Endothelial cell of umbilical vein (primary cell): ENCODE measurements around the gene SH3GL1. TPM values are rescaled to one million over a fixed set of nuclear protein-coding genes. Genes with fewer than 3 reads are reported as not detected.

Experiments used
- BruUV-seq: library from RNA; stranded (reverse); fragments of 400-500 nt; replicated peaks from 2 replicates; lab custom pipeline; 2021; lab: Mats Ljungman, UMichigan
- CTCF ChIA-PET: fragments of 300-600, 350-600 bp; sonication (Branson Sonifier 250); formaldehyde crosslinking; loops from one replicate; lab custom pipeline; 2021; ENCODE audit warnings: antibody characterized with exemption, inconsistent platforms; lab: Charles Lee
- POLR2A ChIA-PET: fragments of 300-600, 350-600 bp; sonication (Branson Sonifier 250); formaldehyde crosslinking; loops from one replicate; lab custom pipeline; 2021; ENCODE audit warnings: antibody characterized with exemption, inconsistent platforms; lab: Charles Lee
- DNase-seq: peaks from one replicate; pipeline ENCODE4 v3.0.0-alpha.2; 2011; ENCODE audit warnings: low read depth, low spot score
- FAIRE-seq: peaks from 2 replicates; lab custom pipeline; 2011; peaks lifted over from hg19 to GRCh38; lab: Jason Lieb, UNC
- H2AFZ ChIP-seq: 2 replicates; pipeline ENCODE4 v1.6.0; 2012; ENCODE audit warnings: low read depth, low read length, control low read depth, inconsistent platforms
- H3K27ac ChIP-seq: 2 replicates; pipeline ENCODE4 v1.5.1; 2011; ENCODE audit warnings: low read depth, mild to moderate bottlenecking, control low read depth, low read length, moderate library complexity; ENCODE audit not compliant: insufficient read depth
- H3K27me3 ChIP-seq, 2 experiments: 2 replicates each; pipeline versions ENCODE4 v1.6.0 to v1.6.1; 2011; ENCODE audit warnings: low read length in 2 of 2, mixed read lengths in 1 of 2; ENCODE audit not compliant: control insufficient read depth in 2 of 2, insufficient read depth in 2 of 2
- H3K36me3 ChIP-seq, 2 experiments: 2 replicates in 1 of 2; 3 replicates in 1 of 2; pipeline ENCODE4 v1.5.1; 2011; ENCODE audit warnings: low read length in 2 of 2, mild to moderate bottlenecking in 1 of 2, moderate library complexity in 1 of 2; ENCODE audit not compliant: control insufficient read depth in 2 of 2, insufficient read depth in 2 of 2; ENCODE audit errors: extremely low read depth in 1 of 2
- H3K4me1 ChIP-seq: 3 replicates; pipeline ENCODE4 v1.5.1; 2011; ENCODE audit warnings: mild to moderate bottlenecking, low read length; ENCODE audit not compliant: control insufficient read depth, insufficient read depth; ENCODE audit errors: extremely low read depth
- H3K4me2 ChIP-seq: 2 replicates; pipeline ENCODE4 v1.6.1; 2011; ENCODE audit warnings: low read length, control low read depth, mixed read lengths; ENCODE audit not compliant: insufficient read depth
- H3K4me3 ChIP-seq, 3 experiments: fragments of 200-600 bp in 1 of 3; sonication (generic), shearing (Covaris generic) in 1 of 3; replicated peaks in 1 of 3; 2 replicates each; pipeline ENCODE4 v1.5.1; 2011 to 2016; ENCODE audit warnings: control low read depth in 3 of 3, low read length in 3 of 3, mild to moderate bottlenecking in 2 of 3, inconsistent platforms in 1 of 3, low read depth in 1 of 3, moderate library complexity in 1 of 3; ENCODE audit not compliant: insufficient read depth in 1 of 3
- H3K79me2 ChIP-seq: 2 replicates; pipeline ENCODE4 v1.6.0; 2012; ENCODE audit warnings: low read length, inconsistent platforms; ENCODE audit not compliant: control insufficient read depth, insufficient read depth
- H3K9ac ChIP-seq: replicated peaks from 2 replicates; pipeline ENCODE3; 2011; ENCODE audit warnings: low read length, control low read depth; ENCODE audit not compliant: insufficient read depth; ENCODE audit errors: extremely low read depth
- H3K9me1 ChIP-seq: replicated peaks from 3 replicates; pipeline ENCODE4 v1.6.0; 2011; ENCODE audit warnings: mild to moderate bottlenecking, low read length; ENCODE audit not compliant: control insufficient read depth, insufficient read depth; ENCODE audit errors: extremely low read depth
- H3K9me3 ChIP-seq: replicated peaks from 2 replicates; pipeline ENCODE4 v1.5.1; 2012; ENCODE audit warnings: low read length, inconsistent platforms; ENCODE audit not compliant: control insufficient read depth, insufficient read depth
- H4K20me1 ChIP-seq: replicated peaks from 2 replicates; pipeline ENCODE3; 2011; ENCODE audit warnings: mild to moderate bottlenecking, low read length; ENCODE audit not compliant: control insufficient read depth, insufficient read depth; ENCODE audit errors: extremely low read depth
- FOS ChIP-seq: IDR thresholded peaks from 2 replicates; pipeline ENCODE4 v1.6.1; 2011; ENCODE audit warnings: mild to moderate bottlenecking, low read length, moderate library complexity, borderline replicate concordance; ENCODE audit not compliant: insufficient read depth
- MAX ChIP-seq: IDR thresholded peaks from 2 replicates; pipeline ENCODE4 v1.6.1; 2011; ENCODE audit not compliant: insufficient read depth, insufficient read length
- POLR2A ChIP-seq: IDR thresholded peaks from 2 replicates; pipeline ENCODE4 v1.6.1; 2012; ENCODE audit warnings: low read depth, mild to moderate bottlenecking, control low read depth, low read length
- dilution Hi-C: fragments of 300-500 bp; cut with MboI; formaldehyde crosslinking; loops from one replicate; pipeline ENCODE4 v1.15.0; 2019; ENCODE audit warnings: low sequenced_read_pairs; ENCODE audit not compliant: extremely low pct_ligation_motif_present
- intact Hi-C: fragments of 100-400 bp; cut with micrococcal nuclease; formaldehyde crosslinking; loops from one replicate; pipeline ENCODE4 v1.10.0; 2022
- polyA plus RNA-seq, 4 experiments: library from polyadenylated mRNA; depleted of rRNA in 3 of 4; stranded (reverse) in 3 of 4; unstranded in 1 of 4; fragments of >200 nt; gene quantifications; 2 replicates each; pipeline versions ENCODE4 v1.2.1 to v1.2.3, GENCODE V29; 2011 to 2012; ENCODE audit warnings: missing spikeins in 1 of 4
- total RNA-seq: library from RNA; stranded (reverse); gene quantifications from 2 replicates; pipeline ENCODE4 v1.2.3, GENCODE V29; 2021
- TF ChIP-seq, protein P1 (sequence below), 2 donors: IDR thresholded peaks; 1 replicate in 1 of 2; 2 replicates in 1 of 2; pipeline ENCODE4 v1.5.1; 2011; ENCODE audit warnings: low read length in 2 of 2, mild to moderate bottlenecking in 2 of 2, moderate library complexity in 2 of 2, control low read depth in 1 of 2, inconsistent platforms in 1 of 2, low read depth in 1 of 2; ENCODE audit not compliant: insufficient read depth in 1 of 2; ENCODE audit errors: extremely low read depth in 1 of 2

Gene SH3GL1
- total and polyA plus RNA-seq, 2 donors (not counting 3 experiments of a cell fraction or from before 2014, with no cell fraction given): 143 to 145 TPM

DNA sequence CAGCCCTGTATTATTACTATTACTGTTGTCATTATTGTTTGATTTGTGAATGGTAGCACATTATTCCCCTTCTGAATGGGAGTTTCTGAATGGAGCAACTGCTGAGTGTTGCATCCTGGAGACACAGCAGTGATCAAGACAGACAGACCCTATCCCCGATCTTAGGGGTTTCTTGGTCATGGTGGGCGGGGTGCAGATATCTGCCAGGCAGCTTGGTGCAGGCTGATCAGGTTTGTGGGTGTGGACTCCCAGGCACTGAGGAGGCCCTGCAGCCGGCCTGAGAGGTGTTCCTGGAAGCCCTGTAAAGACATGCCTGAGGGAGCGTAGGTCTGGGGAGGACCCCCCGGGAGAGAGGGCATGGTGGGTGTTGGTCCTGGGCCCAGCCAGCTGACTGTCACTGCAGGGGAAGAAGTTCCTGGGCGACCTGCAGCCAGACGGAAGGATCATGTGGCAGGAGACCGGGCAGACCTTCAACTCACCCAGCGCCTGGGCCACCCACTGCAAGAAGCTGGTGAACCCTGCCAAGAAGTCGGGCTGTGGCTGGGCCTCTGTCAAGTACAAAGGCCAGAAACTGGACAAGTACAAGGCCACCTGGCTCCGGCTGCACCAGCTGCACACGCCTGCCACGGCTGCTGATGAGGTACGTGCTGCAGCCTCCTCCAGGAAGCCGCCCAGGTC, 54.9 kb downstream of the SH3GL1 start:
- no peak overlapping the region for H3K27ac ChIP-seq
- dilution Hi-C loops: no loop called here
- no peak for FAIRE-seq
- no peak for DNase-seq
- no peaks in the 10 kb centered on the region for H3K9me1 ChIP-seq
- no peaks in the 10 kb centered on the region for H4K20me1 ChIP-seq
- TF ChIP-seq MAX (no peak), FOS (no peak), POLR2A (no peak)
- TF ChIP-seq, protein P1, sequence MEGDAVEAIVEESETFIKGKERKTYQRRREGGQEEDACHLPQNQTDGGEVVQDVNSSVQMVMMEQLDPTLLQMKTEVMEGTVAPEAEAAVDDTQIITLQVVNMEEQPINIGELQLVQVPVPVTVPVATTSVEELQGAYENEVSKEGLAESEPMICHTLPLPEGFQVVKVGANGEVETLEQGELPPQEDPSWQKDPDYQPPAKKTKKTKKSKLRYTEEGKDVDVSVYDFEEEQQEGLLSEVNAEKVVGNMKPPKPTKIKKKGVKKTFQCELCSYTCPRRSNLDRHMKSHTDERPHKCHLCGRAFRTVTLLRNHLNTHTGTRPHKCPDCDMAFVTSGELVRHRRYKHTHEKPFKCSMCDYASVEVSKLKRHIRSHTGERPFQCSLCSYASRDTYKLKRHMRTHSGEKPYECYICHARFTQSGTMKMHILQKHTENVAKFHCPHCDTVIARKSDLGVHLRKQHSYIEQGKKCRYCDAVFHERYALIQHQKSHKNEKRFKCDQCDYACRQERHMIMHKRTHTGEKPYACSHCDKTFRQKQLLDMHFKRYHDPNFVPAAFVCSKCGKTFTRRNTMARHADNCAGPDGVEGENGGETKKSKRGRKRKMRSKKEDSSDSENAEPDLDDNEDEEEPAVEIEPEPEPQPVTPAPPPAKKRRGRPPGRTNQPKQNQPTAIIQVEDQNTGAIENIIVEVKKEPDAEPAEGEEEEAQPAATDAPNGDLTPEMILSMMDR (IDR thresholded peaks at IDR 0.05; ENCODE audit: extremely low read depth in 1 of 2, insufficient read depth in 1 of 2, low read depth in 1 of 2, low read length in 2 of 2): no peak
- H3K4me2 ChIP-seq: no peak overlapping the region
- ChIA-PET CTCF (interaction anchor here (0.7 kb wide), 1 partner anchor 24 kb away, joined by 3 read pairs; no protein-coding TSS in a partner anchor), POLR2A (no interaction called here)
- no TSS peak for BruUV-seq
- H3K36me3 ChIP-seq: peaks cover 2 to 4% of the 10 kb centered on the region in 2 experiments
- intact Hi-C loops: no loop called here
- H3K4me1 ChIP-seq: peaks cover 12% of the 10 kb centered on the region
- no peaks in the 10 kb centered on the region for H3K27me3 ChIP-seq
- H3K9ac ChIP-seq: no peak overlapping the region
- H2AFZ ChIP-seq: no peak overlapping the region
- no peaks in the 10 kb centered on the region for H3K79me2 ChIP-seq
- H3K9me3 ChIP-seq: no peaks in the 10 kb centered on the region
- H3K4me3 ChIP-seq: no peak overlapping the region
